Left kidney (tissue), 2 donors: ENCODE results near the gene SCN8A. TPM values are rescaled to one million over a fixed set of nuclear protein-coding genes. Genes with fewer than 3 reads are reported as not detected.

Experiments
- DNase-seq: peaks from one replicate; pipeline ENCODE4 v3.0.0-alpha.2; 2013
- polyA plus RNA-seq: library from polyadenylated mRNA; unstranded; fragments of 120-200 nt; gene quantifications from one replicate; pipeline ENCODE4 v1.2.1, GENCODE V29; 2013; ENCODE audit not compliant: insufficient read length

Gene SCN8A
- polyA plus RNA-seq, 1 donor, result 3.4 TPM

GRCh38 chr12:51851413-51852124, 260.5 kb downstream of the SCN8A start:
- DNase-seq, result no peak

- no peak for DNase-seq
These were observed 261.5 kb downstream of the SCN8A start for GRCh38 chr12:51852404-51853137.

- DNase-seq, result no peak
These were observed 264.8 kb downstream of the SCN8A start for GRCh38 chr12:51855586-51856428.

GRCh38 chr12:51860986-51861385, 270.0 kb downstream of the SCN8A start:
- DNase-seq, result no peak

Other genes with a start within 250 kb of the SCN8A start
- not detected for gene CELA1, start 244.6 kb upstream of the SCN8A start, polyA plus RNA-seq
- 6.3 TPM for gene GALNT6, start 199.8 kb upstream of the SCN8A start, polyA plus RNA-seq
- gene SLC4A8, start 166.4 kb upstream of the SCN8A start, polyA plus RNA-seq, result 6.2 TPM